HG03159 (cell line): ENCODE data around the gene ZBTB2.
"Not testable (repeated sequence)": the region's sequence is repeated elsewhere in the genome, so short reads cannot be mapped to it uniquely, and the experiment has no call there.

Experiments used
- ATAC-seq: cut with Tn5 transposase; IDR thresholded peaks from one replicate; pipeline ENCODE4 v1.9.1; 2021; ENCODE audit warnings: mild to moderate bottlenecking, moderate library complexity; ENCODE audit not compliant: unreplicated experiment

Gene ZBTB2

DNA sequence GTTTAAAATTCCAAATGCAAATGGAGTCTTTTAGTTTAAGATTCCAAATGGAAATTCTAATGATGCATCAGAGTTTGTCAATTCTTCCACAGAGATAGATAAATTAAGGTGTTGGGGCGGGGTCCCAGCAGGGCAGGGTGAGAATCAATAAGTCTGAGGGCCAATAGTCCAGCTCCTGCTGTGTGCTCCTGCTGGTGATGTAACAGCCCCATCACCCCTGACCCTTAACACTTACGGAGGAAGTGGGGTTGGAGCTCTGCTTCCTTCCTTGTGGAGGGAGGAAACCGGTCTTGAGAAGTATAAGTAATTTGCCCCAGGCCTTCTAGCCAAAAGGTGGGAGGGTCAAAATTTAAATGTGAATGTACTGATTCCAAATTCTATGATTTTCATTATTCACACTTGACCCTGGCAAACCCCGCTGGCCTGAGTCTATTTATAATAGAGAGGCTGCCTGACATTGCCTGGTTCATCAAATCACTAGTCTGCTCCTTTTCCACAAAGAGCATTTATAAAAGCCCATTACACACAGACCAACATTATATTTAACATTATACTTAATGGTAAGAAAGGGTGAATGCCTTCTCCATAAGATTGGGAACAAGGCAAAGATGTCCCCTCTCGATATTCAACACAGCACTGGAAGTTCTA lies 17.2 kb downstream of the ZBTB2 start:
- ATAC-seq = no peak

DNA sequence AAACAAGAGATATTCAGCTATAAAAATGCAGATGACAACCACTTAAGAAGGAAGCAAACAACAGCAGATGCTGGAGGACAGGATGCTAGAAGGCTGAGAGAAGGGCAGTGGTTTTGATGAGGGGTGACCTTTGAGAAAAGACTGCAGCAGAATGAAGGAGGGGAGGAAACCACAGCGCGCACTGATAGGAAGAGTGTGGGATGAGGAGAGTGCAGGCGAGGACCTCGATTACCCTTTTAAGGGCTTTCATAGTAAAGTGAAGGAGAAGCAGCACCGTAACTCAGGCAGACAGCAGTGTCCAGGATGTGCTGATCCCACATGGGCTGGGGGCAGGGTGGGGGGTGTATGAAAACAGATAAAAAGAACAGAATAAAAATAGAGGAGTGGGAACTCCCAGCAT lies 19.2 kb downstream of the ZBTB2 start:
- no peak for ATAC-seq

DNA sequence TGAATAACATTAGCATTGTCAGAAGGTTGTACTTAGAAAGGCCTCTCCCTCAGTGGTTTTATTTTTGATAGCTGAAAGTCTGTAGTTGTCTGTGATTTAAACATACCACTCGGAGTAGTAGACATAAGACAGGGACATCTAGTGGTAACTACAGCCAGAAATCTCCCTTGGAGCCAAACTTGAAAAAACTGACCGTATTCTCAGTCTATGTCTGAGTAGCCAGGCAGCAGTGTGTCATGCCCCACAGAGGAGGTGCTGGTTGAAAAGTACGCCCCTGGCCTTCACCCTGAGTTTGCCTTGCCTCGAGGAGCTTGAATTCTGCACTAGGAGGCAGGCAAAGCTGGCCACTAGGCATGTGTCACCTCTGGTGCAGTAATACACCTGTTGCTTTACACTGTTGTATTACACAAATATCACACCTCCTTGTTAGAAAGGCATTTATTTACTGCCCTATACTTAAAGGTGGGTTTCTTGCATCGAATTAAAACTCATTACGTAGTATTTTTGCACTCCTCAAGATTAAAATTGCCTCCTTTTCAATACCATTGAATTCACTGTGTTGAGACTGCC lies 20.8 kb downstream of the ZBTB2 start:
- no peak for ATAC-seq

DNA sequence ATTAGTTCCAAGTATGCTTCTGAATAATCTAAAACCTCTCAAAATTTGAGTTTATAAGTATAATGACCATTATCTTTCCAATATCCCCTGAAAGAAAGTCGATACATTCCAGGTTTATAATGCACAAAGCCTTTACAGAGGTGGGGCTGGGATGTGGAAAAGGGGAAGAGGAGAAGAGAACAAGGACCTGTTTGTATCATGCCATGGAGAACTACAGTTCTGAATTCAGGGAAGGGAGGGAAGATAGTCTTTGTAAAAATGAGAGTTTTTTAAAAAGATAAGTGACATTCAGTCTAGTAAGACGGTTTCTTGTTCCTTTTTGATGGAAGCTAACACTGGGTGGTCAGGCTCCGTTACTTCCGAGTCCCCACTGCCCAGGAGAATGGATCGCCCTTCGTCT lies 26.1 kb downstream of the ZBTB2 start:
- ATAC-seq = no peak

DNA sequence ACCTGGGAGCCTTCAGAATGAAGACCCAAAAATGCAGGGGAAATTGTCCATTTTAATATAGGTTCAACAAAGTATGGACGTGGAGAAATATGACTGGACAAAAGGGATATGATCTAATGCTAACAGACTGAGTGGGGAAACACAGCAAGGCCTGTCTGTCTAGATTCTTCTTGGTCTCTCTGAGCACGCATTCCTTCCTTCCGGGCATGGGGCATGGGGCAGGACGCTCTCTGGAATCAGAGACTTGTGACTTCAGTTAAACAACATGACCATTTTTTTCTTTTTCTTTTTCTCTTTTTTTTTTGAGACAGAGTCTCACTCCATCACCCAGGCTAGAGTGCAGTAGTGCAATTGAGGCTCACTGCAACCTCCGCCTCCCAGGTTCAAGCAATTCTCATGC lies 31.9 kb downstream of the ZBTB2 start:
- no peak for ATAC-seq

DNA sequence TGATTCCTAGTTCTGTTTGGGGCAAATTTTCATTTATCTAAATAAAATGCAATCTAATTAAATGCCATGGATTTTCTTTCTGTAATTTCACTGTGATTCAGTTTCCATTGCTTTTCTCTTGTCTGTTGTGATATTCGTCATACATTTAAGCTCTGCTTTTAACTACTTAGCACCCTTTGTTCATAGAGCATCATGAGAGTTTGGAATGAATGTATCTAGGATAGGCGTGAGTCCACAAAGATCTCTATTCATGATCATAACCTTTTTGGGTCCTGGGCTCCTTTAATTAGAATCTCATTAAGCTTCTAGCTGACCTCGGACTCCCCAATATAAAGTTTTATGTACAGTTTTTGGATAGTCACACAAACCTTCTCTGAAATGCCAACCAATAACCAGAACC lies 32.9 kb downstream of the ZBTB2 start:
- ATAC-seq = no peak

DNA sequence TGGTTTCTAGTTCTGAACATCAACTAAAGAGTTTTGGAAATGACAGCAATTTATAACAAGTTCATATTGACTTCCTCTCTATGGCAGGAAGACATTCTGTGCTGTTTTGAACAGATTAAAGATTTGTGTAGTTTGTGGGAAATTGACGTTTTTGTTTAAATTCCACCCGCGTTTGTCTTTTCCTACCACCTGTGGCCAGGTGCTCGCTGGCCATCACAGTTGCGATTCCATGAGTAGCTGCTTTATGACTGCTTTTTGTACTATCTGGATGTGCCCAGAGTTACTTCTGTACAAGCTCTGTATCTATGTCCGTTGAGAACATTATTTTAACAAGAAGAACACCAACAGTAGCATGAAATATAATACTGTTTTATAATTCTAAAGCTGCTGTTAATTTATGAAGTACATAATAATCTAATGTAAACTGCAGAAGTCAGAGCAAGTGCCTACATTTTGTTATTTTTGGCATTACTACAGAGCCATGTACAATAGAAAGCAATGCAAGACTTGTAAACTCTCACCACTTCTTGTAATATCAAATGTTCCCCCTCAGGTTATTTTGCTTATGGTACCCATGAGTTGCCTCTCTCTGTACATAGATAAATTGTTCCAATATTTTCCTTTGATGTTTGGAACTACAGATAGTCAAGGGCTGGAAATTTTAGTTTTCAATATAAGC lies 33.5 kb downstream of the ZBTB2 start:
- no peak for ATAC-seq

DNA sequence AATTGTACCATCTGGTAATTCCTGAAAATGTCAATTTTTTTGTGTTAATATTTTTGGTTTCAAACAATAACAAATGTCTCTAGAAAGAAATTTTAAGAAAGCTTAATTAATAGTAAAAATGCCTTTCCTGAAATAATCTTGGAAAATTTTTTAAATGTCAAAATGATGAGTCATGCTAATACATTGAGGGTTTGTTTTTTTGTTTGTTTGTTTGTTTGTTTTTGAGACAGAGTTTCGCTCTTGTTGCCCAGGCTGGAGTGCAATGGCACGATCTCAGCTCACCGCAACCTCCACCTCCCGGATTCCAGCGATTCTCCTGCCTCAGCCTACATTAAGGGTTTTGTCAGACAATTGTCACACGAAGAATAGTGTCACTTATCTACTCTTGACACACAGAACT lies 34.4 kb downstream of the ZBTB2 start:
- not testable (repeated sequence) for ATAC-seq

DNA sequence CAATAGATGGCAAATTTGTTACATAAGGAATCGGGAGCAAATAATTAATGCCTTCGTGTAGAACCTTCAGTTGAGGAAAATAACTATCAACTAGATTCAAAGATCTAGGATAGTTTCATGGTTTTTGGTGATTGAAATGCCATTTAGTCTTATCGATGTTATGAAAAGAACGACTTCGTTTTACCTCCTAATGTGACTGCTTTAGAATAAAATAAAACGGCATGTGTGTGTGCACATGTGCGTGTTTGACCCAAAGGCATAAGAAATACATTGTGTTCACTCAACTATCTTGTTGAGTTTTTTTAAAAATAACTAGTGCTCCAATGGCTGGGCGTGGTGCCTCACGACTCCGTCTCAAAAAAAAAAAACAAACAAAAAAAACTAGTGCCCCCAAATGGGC lies 37.6 kb downstream of the ZBTB2 start:
- ATAC-seq = no peak

DNA sequence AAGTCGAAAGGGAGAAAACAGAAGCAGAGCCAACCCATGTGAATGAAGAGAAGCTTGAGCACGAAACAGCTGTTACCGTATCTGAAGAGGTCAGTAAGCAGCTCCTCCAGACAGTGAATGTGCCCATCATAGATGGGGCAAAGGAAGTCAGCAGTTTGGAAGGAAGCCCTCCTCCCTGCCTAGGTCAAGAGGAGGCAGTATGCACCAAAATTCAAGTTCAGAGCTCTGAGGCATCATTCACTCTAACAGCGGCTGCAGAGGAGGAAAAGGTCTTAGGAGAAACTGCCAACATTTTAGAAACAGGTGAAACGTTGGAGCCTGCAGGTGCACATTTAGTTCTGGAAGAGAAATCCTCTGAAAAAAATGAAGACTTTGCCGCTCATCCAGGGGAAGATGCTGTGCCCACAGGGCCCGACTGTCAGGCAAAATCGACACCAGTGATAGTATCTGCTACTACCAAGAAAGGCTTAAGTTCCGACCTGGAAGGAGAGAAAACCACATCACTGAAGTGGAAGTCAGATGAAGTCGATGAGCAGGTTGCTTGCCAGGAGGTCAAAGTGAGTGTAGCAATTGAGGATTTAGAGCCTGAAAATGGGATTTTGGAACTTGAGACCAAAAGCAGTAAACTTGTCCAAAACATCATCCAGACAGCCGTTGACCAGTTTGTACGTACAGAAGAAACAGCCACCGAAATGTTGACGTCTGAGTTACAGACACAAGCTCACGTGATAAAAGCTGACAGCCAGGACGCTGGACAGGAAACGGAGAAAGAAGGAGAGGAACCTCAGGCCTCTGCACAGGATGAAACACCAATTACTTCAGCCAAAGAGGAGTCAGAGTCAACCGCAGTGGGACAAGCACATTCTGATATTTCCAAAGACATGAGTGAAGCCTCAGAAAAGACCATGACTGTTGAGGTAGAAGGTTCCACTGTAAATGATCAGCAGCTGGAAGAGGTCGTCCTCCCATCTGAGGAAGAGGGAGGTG lies 38.7 kb downstream of the ZBTB2 start:
- ATAC-seq = no peak

DNA sequence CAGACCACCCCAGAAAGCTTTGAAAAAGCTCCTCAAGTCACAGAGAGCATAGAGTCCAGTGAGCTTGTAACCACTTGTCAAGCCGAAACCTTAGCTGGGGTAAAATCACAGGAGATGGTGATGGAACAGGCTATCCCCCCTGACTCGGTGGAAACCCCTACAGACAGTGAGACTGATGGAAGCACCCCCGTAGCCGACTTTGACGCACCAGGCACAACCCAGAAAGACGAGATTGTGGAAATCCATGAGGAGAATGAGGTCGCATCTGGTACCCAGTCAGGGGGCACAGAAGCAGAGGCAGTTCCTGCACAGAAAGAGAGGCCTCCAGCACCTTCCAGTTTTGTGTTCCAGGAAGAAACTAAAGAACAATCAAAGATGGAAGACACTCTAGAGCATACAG lies 39.6 kb downstream of the ZBTB2 start:
- no peak for ATAC-seq

DNA sequence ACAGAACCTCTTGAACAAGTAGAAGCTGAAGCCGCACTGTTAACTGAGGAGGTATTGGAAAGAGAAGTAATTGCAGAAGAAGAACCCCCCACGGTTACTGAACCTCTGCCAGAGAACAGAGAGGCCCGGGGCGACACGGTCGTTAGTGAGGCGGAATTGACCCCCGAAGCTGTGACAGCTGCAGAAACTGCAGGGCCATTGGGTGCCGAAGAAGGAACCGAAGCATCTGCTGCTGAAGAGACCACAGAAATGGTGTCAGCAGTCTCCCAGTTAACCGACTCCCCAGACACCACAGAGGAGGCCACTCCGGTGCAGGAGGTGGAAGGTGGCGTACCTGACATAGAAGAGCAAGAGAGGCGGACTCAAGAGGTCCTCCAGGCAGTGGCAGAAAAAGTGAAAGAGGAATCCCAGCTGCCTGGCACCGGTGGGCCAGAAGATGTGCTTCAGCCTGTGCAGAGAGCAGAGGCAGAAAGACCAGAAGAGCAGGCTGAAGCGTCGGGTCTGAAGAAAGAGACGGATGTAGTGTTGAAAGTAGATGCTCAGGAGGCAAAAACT lies 40.1 kb downstream of the ZBTB2 start:
- no peak for ATAC-seq

DNA sequence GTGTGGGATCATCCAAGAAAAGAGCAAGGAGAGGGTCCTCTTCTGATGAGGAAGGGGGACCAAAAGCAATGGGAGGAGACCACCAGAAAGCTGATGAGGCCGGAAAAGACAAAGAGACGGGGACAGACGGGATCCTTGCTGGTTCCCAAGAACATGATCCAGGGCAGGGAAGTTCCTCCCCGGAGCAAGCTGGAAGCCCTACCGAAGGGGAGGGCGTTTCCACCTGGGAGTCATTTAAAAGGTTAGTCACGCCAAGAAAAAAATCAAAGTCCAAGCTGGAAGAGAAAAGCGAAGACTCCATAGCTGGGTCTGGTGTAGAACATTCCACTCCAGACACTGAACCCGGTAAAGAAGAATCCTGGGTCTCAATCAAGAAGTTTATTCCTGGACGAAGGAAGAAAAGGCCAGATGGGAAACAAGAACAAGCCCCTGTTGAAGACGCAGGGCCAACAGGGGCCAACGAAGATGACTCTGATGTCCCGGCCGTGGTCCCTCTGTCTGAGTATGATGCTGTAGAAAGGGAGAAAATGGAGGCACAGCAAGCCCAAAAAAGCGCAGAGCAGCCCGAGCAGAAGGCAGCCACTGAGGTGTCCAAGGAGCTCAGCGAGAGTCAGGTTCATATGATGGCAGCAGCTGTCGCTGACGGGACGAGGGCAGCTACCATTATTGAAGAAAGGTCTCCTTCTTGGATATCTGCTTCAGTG lies 40.8 kb downstream of the ZBTB2 start:
- no peak for ATAC-seq

DNA sequence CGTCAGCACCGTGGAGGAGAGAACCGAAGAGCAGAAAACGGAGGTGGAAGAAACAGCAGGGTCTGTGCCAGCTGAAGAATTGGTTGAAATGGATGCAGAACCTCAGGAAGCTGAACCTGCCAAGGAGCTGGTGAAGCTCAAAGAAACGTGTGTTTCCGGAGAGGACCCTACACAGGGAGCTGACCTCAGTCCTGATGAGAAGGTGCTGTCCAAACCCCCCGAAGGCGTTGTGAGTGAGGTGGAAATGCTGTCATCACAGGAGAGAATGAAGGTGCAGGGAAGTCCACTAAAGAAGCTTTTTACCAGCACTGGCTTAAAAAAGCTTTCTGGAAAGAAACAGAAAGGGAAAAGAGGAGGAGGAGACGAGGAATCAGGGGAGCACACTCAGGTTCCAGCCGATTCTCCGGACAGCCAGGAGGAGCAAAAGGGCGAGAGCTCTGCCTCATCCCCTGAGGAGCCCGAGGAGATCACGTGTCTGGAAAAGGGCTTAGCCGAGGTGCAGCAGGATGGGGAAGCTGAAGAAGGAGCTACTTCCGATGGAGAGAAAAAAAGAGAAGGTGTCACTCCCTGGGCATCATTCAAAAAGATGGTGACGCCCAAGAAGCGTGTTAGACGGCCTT lies 41.6 kb downstream of the ZBTB2 start:
- no peak for ATAC-seq

DNA sequence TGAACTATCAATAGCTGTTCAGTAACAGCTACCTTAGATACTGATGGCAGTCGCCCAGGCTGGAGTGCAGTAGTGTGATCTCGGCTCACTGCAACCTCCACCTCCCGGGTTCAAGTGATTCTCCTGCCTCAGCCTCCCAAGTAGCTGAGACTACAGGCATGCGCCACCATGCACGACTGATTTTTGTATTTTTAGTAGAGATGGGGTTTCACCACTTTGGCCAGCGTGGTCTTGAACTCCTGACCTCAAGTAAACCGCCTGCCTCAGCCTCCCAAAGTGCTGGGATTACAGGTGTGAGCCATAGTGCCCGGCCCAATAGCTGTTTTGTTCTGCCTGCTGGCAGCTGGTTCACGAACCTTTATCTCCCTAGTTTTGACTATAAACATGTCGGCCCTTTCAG lies 48.6 kb downstream of the ZBTB2 start:
- not testable (repeated sequence) for ATAC-seq

DNA sequence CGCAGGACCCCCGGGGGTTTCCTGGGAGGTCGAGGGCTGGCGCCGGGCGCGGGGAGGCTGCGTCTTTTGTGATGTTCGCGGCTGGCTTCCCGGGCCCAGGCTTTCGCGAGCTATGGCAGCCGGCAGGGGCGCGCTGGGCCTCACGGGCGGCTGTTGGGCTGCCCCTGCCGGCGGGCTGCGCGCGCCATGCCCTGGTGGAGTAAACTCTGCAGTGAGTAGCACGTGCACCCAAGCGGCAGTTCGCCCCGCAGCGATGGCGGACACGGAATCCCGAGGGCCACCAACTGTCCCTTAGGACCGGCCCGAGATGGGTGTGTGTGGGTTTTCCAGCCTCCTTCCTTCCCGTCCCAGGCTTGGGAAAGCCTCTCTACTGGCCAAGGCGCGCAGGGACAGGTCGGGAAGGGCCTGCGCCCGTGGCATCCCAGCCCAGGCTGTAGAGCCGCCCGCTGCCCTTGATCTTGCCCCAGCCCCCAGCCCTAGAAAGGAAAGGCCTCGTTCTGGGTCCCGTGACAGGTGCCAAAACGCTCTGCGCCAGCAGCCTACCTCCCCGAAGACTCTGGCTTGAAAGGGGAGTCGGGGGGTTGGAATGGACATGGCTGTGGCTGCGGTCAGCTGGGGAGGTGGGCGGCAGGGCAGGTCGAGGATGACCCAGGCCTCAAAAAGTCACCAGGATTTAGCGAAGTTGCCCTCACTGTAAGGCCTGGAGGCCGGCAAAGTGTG lies 49.7 kb downstream of the ZBTB2 start:
- no peak for ATAC-seq

DNA sequence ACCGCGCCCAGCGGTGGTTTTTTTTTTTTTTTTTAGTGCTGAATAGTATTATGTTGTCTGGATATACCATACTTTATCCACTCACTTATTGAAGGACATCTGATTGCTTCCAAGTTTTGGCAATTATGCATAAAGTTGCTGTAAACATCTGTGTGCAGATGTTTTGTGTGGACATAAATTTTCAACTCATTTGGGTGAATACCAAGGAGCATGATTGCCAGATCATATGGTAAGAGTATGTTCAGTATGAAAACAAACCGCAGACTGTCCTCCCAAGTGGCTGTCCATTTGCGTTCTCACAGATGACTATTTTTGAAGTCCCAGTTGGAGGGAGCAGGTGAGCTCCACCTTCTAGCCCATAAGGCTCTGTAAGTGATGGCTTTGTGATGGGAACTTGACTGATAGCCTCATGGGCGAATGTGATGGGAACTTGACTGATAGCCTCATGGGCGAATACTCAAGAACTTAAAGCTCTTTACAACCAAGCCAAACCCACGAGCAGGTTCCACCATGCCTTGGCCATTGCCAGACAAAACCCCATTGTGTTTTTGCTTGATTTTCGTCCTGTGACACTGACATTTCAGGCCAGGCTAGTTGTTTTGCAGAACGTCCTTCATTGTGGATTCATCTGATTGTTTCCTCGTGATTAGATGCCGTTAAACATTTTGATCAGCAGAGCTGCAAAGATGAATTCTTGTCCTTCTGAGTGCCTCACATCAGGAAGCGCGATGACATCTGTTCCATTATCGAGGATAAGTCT lies 51.0 kb downstream of the ZBTB2 start:
- ATAC-seq = no peak

DNA sequence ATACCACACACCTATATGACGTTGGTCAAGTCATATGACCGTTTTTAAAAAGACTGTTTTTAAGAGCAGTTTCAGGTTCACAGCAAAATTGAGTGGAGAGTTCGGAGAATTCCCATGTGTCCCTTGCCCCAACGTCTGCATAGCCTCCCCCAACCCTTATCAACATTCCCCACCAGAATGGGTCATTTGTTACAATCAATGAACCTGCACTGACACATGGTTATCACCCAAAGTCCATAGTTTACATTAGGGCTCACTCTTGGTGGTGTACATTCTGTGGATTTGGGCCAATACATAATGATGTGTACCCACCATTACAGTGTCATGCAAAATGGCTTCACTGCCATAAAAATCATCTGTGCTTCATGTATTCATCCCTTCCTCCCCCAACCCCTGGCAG lies 52.0 kb downstream of the ZBTB2 start:
- no peak for ATAC-seq
